Thoracic aorta (tissue), 2 donors: ENCODE results near the gene PLEKHO1. TPM values are rescaled to one million over a fixed set of nuclear protein-coding genes. Genes with fewer than 3 reads are reported as not detected.
A peak's percentile ranks its signal among the peaks of the same experiment; 100 is the strongest.

ENCODE experiments used
- ATAC-seq: fragments of 150-250 bp; one replicate; pipeline ENCODE4 v1.8.0; 2017; ENCODE audit warnings: low read depth; ENCODE audit not compliant: insufficient number of reproducible peaks, low FRiP score
- DNase-seq: peaks from one replicate; pipeline ENCODE4 v3.0.0-alpha.2; 2020; ENCODE audit warnings: low spot score
- H3K27ac ChIP-seq, 2 donors: fragments of 200-600 bp; sonication (generic); 1 replicate in 1 of 2; 2 replicates in 1 of 2; pipeline ENCODE4 v1.5.1; 2016; ENCODE audit warnings: mild to moderate bottlenecking in 2 of 2, moderate library complexity in 2 of 2
- H3K27me3 ChIP-seq: fragments of 200-600 bp; sonication (generic); replicated peaks from 2 replicates; pipeline ENCODE4 v1.6.0; 2016; ENCODE audit warnings: mild to moderate bottlenecking; ENCODE audit not compliant: insufficient read depth
- H3K36me3 ChIP-seq: fragments of 200-600 bp; sonication (generic); one replicate; pipeline ENCODE4 v1.5.1; 2016
- H3K4me1 ChIP-seq, 2 donors: fragments of 200-600 bp; sonication (generic); 1 replicate in 1 of 2; 2 replicates in 1 of 2; pipeline versions ENCODE4 v1.5.1 to v1.6.0; 2016; ENCODE audit warnings: low read depth in 2 of 2, mild to moderate bottlenecking in 1 of 2; ENCODE audit not compliant: control insufficient read depth in 1 of 2
- H3K4me3 ChIP-seq: fragments of 200-600 bp; sonication (generic); 2 replicates; pipeline ENCODE4 v1.5.1; 2016; ENCODE audit warnings: mild to moderate bottlenecking
- H3K9me3 ChIP-seq: fragments of 200-600 bp; sonication (generic); 2 replicates; pipeline ENCODE4 v1.5.1; 2016
- total RNA-seq, 2 donors: library from RNA; depleted of rRNA; stranded (reverse); fragments of >200 nt; gene quantifications; one replicate each; pipeline versions ENCODE4 v1.1.0 to v1.2.3, GENCODE V29; 2016
- TF ChIP-seq, protein P1 (sequence below): fragments of 200-600 bp; sonication (generic); IDR thresholded peaks from one replicate; pipeline ENCODE4 v1.5.1; 2019; ENCODE audit warnings: antibody characterized with exemption

The PLEKHO1 gene
- total RNA-seq, 2 donors from 2014 or later, result 106 to 125 TPM

DNA sequence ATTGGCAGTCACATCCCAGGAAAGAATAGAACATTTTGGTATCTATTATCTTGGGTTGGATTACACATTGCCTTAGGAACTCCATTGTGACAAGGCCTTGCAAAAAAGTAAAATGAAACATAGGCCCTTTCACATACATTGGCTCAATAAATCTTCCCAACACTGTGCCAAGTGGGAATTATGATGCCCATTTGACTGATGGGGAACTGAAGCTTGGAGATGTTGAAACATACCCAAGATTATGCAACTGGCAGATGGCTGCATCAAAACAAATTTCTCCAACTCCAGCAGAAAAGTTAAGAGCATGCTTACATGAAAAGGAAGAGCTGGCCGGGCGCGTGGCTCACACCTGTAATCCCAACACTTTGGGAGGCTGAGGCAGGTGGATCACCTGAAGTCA lies 26.9 kb downstream of the PLEKHO1 start:
- Histone ChIP-seq H3K36me3 (no peaks in the 10 kb centered on the region), H3K4me1 (no peaks in the 10 kb centered on the region), H3K4me3 (no peak overlapping the region), H3K27me3 (no peaks in the 10 kb centered on the region), H3K27ac (no peak overlapping the region), H3K9me3 (no peaks in the 10 kb centered on the region)
- DNase-seq (no peak), ATAC-seq (no peak)
- TF ChIP-seq, protein P1, sequence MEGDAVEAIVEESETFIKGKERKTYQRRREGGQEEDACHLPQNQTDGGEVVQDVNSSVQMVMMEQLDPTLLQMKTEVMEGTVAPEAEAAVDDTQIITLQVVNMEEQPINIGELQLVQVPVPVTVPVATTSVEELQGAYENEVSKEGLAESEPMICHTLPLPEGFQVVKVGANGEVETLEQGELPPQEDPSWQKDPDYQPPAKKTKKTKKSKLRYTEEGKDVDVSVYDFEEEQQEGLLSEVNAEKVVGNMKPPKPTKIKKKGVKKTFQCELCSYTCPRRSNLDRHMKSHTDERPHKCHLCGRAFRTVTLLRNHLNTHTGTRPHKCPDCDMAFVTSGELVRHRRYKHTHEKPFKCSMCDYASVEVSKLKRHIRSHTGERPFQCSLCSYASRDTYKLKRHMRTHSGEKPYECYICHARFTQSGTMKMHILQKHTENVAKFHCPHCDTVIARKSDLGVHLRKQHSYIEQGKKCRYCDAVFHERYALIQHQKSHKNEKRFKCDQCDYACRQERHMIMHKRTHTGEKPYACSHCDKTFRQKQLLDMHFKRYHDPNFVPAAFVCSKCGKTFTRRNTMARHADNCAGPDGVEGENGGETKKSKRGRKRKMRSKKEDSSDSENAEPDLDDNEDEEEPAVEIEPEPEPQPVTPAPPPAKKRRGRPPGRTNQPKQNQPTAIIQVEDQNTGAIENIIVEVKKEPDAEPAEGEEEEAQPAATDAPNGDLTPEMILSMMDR, result no peak

DNA sequence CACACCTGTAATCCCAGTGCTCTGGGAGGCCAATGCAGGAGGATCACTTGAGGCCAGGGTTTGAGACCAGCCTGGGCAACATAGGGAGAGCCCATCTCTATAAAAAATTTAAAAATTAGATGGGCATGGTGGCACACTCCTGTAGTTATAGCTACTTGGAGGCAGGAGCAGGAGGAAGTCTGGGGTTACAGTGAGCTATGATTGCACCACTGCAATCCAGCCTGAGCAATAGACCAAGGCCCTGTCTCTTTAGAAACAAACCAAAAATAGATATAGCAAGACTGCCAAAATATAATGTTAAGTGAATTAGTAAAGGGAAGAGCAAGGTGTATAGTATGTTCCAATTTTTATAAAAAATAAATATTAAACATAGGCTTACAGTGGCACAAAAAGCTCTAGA lies 28.8 kb downstream of the PLEKHO1 start:
- Histone ChIP-seq H3K4me3 (no peak overlapping the region), H3K27me3 (no peaks in the 10 kb centered on the region), H3K9me3 (no peaks in the 10 kb centered on the region), H3K27ac (no peak overlapping the region), H3K4me1 (peaks cover 4 to 13% of the 10 kb centered on the region in 2 donors), H3K36me3 (no peaks in the 10 kb centered on the region)
- no peak for ATAC-seq
- TF ChIP-seq, protein P1, result no peak
- no peak for DNase-seq

DNA sequence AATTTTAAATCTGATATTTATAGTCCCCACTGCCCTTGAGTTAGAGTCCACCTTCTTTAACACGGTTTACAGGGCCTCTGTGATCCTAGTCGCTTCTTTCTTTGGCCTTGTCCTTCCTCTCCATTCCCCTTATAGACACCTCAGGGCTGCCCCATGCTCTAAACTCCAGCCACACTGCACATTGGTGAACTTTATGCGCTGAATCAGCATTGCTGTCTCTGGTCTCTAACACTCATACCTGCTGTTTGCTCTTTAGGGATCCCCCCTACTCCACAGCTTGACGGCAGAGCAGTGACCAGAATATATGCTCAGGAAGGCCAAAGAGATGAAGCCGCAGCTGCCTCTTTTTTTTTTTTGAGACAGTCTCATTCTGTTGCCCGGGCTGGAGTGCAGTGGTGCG lies 30.2 kb downstream of the PLEKHO1 start:
- H3K27ac ChIP-seq, result no peak overlapping the region
- DNase-seq (no peak), ATAC-seq (no peak)
- peaks cover 4 to 13% of the 10 kb centered on the region in 2 donors for H3K4me1 ChIP-seq
- H3K9me3 ChIP-seq, result no peaks in the 10 kb centered on the region
- no peaks in the 10 kb centered on the region for H3K27me3 ChIP-seq
- H3K36me3 ChIP-seq, result no peaks in the 10 kb centered on the region
- H3K4me3 ChIP-seq, result no peak overlapping the region
- TF ChIP-seq, protein P1, result no peak

DNA sequence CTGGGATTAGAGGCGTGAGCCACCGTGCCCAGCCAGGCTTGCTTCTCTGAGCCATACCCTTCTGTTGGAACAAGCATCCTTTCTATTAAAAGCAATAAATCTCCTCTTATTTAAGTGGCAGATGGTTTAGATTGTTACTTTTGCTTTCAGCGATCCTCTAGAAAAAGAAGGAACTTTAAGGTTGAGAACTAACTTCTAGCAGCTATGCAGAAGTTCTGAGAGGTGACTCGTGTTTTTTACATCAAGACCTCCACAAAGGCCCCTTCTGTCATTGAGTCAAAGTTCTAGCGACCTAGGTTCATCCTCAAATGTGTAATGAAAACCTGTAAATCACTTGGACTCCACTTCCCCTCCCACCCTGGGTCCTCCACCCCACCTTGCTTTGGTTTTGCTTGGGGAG lies 30.8 kb downstream of the PLEKHO1 start:
- Histone ChIP-seq H3K36me3 (no peaks in the 10 kb centered on the region), H3K9me3 (no peaks in the 10 kb centered on the region), H3K27me3 (no peaks in the 10 kb centered on the region), H3K27ac (no peak overlapping the region), H3K4me1 (peaks cover 4 to 13% of the 10 kb centered on the region in 2 donors), H3K4me3 (no peak overlapping the region)
- TF ChIP-seq, protein P1, result no peak
- DNase-seq (no peak), ATAC-seq (no peak)

DNA sequence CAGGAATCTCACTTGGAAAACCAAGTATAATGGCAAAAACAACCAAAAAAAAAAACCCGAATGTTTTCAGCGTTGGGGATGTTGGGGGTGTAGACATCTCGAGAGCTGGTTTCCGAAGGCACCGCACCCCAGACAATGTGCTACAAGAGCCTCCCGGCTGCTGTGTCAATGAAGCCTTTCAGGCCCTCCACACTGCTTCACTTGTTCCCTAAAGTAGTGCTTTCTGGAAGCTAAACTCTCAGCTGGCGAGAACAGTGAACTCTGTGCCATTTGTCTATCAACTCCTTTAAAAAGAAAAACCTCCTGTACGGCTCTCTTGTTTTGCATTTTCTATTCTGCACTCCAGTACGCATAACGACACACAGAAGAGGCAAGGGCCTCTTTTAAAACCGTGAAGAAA lies 32.5 kb downstream of the PLEKHO1 start:
- Histone ChIP-seq H3K4me3 (no peak overlapping the region), H3K27ac (peak overlapping the region; percentile 48 to 53), H3K9me3 (no peaks in the 10 kb centered on the region), H3K27me3 (no peaks in the 10 kb centered on the region), H3K4me1 (peaks cover 4 to 25% of the 10 kb centered on the region in 2 donors), H3K36me3 (no peaks in the 10 kb centered on the region)
- no peak for ATAC-seq
- no peak for DNase-seq
- TF ChIP-seq, protein P1, result no peak
